Measurements from ENCODE around the gene KCNJ6. TPM values are rescaled to one million over a fixed set of nuclear protein-coding genes. Genes with fewer than 3 reads are reported as not detected.
"Not testable (repeated sequence)": the region's sequence is repeated elsewhere in the genome, so short reads cannot be mapped to it uniquely, and the experiment has no call there.

KCNJ6 gene
- total RNA-seq, 1 experiment from 2014 or later, result not detected

DNA sequence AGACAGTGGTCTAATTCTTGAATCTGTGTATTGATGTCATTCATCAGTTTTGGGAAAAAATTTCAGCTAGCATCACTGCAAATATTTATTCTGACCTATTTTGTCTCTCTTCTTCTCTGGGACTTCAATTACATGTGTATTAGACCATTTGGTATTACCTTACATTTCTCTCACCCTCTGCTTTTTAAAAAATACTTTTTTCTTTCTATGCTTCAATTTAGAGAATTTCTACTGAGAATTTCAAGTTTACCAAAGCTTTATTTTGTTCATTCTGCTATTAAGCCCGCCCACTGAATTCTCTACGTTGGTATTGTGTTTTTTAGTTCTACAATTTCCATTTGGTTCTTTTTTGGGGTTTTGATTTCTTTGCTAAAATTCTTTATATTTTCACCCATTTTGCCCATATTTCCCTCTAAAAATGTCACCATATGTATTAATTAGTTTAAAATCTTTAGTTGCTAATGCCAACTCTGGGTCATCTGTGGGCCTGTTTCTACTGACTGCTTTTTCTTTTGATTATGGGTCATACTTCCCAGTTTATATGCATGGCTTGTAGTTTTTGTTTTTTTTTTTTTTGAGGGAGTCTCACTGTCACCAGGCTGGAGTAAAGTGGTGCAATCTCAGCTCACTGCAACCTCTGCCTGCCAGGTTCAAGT is 337.7 kb downstream of the KCNJ6 start:
- ChIA-PET POLR2A (no interaction called here), CTCF (no interaction called here)
- H3K4me3 Mint-ChIP-seq (ENCODE audit: unreplicated experiment), result no peak overlapping the region
- TF ChIP-seq CTCF (IDR thresholded peaks at IDR 0.05; ENCODE audit: insufficient read depth in 1 of 2, low read depth in 1 of 2, low read length in 1 of 2, severe bottlenecking in 1 of 2, unreplicated experiment in 1 of 2), result no peak
- no peaks in the 10 kb centered on the region for H3K27me3 Mint-ChIP-seq (ENCODE audit: insufficient read depth, unreplicated experiment)
- no peaks in the 10 kb centered on the region for H3K27me3 ChIP-seq (replicated peaks; ENCODE audit: control insufficient read depth, insufficient read depth, low read length)
- no peaks in the 10 kb centered on the region for H3K4me1 ChIP-seq
- H3K27ac Mint-ChIP-seq (ENCODE audit: unreplicated experiment), result no peak overlapping the region
- intact Hi-C loops (cut with micrococcal nuclease; ENCODE audit: unreplicated experiment), result no loop called here
- no peaks in the 10 kb centered on the region for H3K9me3 Mint-ChIP-seq (ENCODE audit: unreplicated experiment)
- H3K36me3 Mint-ChIP-seq (ENCODE audit: insufficient read depth, unreplicated experiment), result no peaks in the 10 kb centered on the region
- peaks cover 9% of the 10 kb centered on the region for H3K4me1 Mint-ChIP-seq (ENCODE audit: low read depth, unreplicated experiment)
- H3K36me3 ChIP-seq (ENCODE audit: control insufficient read depth, insufficient read depth, low read length), result no peaks in the 10 kb centered on the region
- DNase-seq, result no peak
- no peak overlapping the region for H3K4me3 ChIP-seq (ENCODE audit: low read depth, low read length)
- BruUV-seq (replicated peaks), result no TSS peak
- peaks cover 10% of the 10 kb centered on the region for H3K9me3 ChIP-seq

DNA sequence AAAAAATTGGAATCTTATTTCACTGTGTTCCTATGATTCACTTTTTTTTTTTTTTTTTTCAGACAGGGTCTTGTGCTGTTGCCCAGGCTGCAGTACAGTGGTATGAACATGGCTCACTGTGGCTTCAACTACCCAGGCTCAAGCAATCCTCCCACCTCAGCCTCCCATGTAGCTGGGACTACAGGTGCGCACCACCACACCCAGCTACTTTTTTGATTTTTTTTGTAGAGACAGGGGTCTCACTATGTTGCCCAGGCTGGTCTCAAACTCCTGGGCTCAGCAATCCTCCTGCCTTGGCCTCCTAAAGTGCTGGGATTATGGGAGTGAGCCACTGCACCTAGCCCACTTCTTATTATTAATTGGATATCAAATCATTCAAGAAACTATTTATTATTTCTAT is 339.3 kb downstream of the KCNJ6 start:
- H3K4me3 Mint-ChIP-seq (ENCODE audit: unreplicated experiment); BruUV-seq (replicated peaks); DNase-seq; H3K36me3 ChIP-seq (ENCODE audit: control insufficient read depth, insufficient read depth, low read length); H3K9me3 Mint-ChIP-seq (ENCODE audit: unreplicated experiment); H3K36me3 Mint-ChIP-seq (ENCODE audit: insufficient read depth, unreplicated experiment); H3K27me3 Mint-ChIP-seq (ENCODE audit: insufficient read depth, unreplicated experiment); CTCF ChIA-PET; H3K4me3 ChIP-seq (ENCODE audit: low read depth, low read length); POLR2A ChIA-PET; H3K27ac Mint-ChIP-seq (ENCODE audit: unreplicated experiment); H3K4me1 ChIP-seq; intact Hi-C loops (cut with micrococcal nuclease; ENCODE audit: unreplicated experiment); H3K27me3 ChIP-seq (replicated peaks; ENCODE audit: control insufficient read depth, insufficient read depth, low read length); H3K4me1 Mint-ChIP-seq (ENCODE audit: low read depth, unreplicated experiment); H3K9me3 ChIP-seq: not testable (repeated sequence)

GRCh38 chr21:37575580-37575979 is 340.7 kb downstream of the KCNJ6 start:
- H3K4me3 ChIP-seq (ENCODE audit: low read depth, low read length), result no peak overlapping the region
- no peak for TF ChIP-seq CTCF (IDR thresholded peaks at IDR 0.05; ENCODE audit: insufficient read depth in 1 of 2, low read depth in 1 of 2, low read length in 1 of 2, severe bottlenecking in 1 of 2, unreplicated experiment in 1 of 2)
- intact Hi-C loops (cut with micrococcal nuclease; ENCODE audit: unreplicated experiment), result no loop called here
- Mint-ChIP-seq H3K4me1 (ENCODE audit: low read depth, unreplicated experiment) (no peaks in the 10 kb centered on the region), H3K9me3 (ENCODE audit: unreplicated experiment) (no peaks in the 10 kb centered on the region), H3K27ac (ENCODE audit: unreplicated experiment) (no peak overlapping the region), H3K36me3 (ENCODE audit: insufficient read depth, unreplicated experiment) (no peaks in the 10 kb centered on the region), H3K4me3 (ENCODE audit: unreplicated experiment) (no peak overlapping the region), H3K27me3 (ENCODE audit: insufficient read depth, unreplicated experiment) (no peaks in the 10 kb centered on the region)
- H3K36me3 ChIP-seq (ENCODE audit: control insufficient read depth, insufficient read depth, low read length), result no peaks in the 10 kb centered on the region
- H3K4me1 ChIP-seq, result no peaks in the 10 kb centered on the region
- DNase-seq, result no peak
- ChIA-PET POLR2A (no interaction called here), CTCF (no interaction called here)
- H3K9me3 ChIP-seq, result peaks cover 10% of the 10 kb centered on the region
- BruUV-seq (replicated peaks), result no TSS peak
- H3K27me3 ChIP-seq (replicated peaks; ENCODE audit: control insufficient read depth, insufficient read depth, low read length), result no peaks in the 10 kb centered on the region

GRCh38 chr21:37574751-37575150 is 341.5 kb downstream of the KCNJ6 start:
- H3K36me3 Mint-ChIP-seq (ENCODE audit: insufficient read depth, unreplicated experiment), result no peaks in the 10 kb centered on the region
- no peaks in the 10 kb centered on the region for H3K9me3 Mint-ChIP-seq (ENCODE audit: unreplicated experiment)
- no peak overlapping the region for H3K4me3 Mint-ChIP-seq (ENCODE audit: unreplicated experiment)
- intact Hi-C loops (cut with micrococcal nuclease; ENCODE audit: unreplicated experiment), result no loop called here
- H3K4me1 Mint-ChIP-seq (ENCODE audit: low read depth, unreplicated experiment), result no peaks in the 10 kb centered on the region
- Histone ChIP-seq H3K27me3 (replicated peaks; ENCODE audit: control insufficient read depth, insufficient read depth, low read length) (no peaks in the 10 kb centered on the region), H3K36me3 (ENCODE audit: control insufficient read depth, insufficient read depth, low read length) (no peaks in the 10 kb centered on the region), H3K9me3 (peaks cover 10% of the 10 kb centered on the region), H3K4me3 (ENCODE audit: low read depth, low read length) (no peak overlapping the region), H3K4me1 (no peaks in the 10 kb centered on the region)
- no peaks in the 10 kb centered on the region for H3K27me3 Mint-ChIP-seq (ENCODE audit: insufficient read depth, unreplicated experiment)
- TF ChIP-seq CTCF (IDR thresholded peaks at IDR 0.05; ENCODE audit: insufficient read depth in 1 of 2, low read depth in 1 of 2, low read length in 1 of 2, severe bottlenecking in 1 of 2, unreplicated experiment in 1 of 2), result no peak
- no peak for DNase-seq
- H3K27ac Mint-ChIP-seq (ENCODE audit: unreplicated experiment), result no peak overlapping the region
- ChIA-PET POLR2A (no interaction called here), CTCF (no interaction called here)
- BruUV-seq (replicated peaks), result no TSS peak

Measured in Caco-2 (cell line).